H1 (cell line): ENCODE results near the gene RNU6-9. TPM values are rescaled to one million over a fixed set of nuclear protein-coding genes. Genes with fewer than 3 reads are reported as not detected.

Source experiments
- CTCF ChIA-PET: fragments of 300-600 bp; sonication (Branson Sonifier 250); formaldehyde crosslinking; loops from one replicate; lab custom pipeline; 2021; ENCODE audit not compliant: partially characterized antibody; lab: Charles Lee
- POLR2A ChIA-PET: fragments of 300-600 bp; sonication (Branson Sonifier 250); formaldehyde crosslinking; loops from one replicate; lab custom pipeline; 2021; ENCODE audit warnings: inconsistent platforms; ENCODE audit not compliant: partially characterized antibody; lab: Charles Lee
- DNase-seq, 2 experiments: peaks; one replicate each; pipeline versions ENCODE4 v3.0.0 to v3.0.0-alpha.2; 2010 to 2022; ENCODE audit warnings: low spot score in 2 of 2, low read depth in 1 of 2, mixed read lengths in 1 of 2
- FAIRE-seq: peaks from 2 replicates; lab custom pipeline; 2011; peaks lifted over from hg19 to GRCh38; lab: Jason Lieb, UNC
- H2AFZ ChIP-seq: 2 replicates; pipeline ENCODE4 v1.8.1; 2012; ENCODE audit warnings: low read length, inconsistent platforms
- H2AK5ac ChIP-seq: 2 replicates; pipeline ENCODE4 v1.6.1; 2013; ENCODE audit warnings: low read depth, low read length
- H2BK120ac ChIP-seq: replicated peaks from 2 replicates; pipeline ENCODE3; 2013; ENCODE audit warnings: low read depth, low read length, inconsistent platforms
- H2BK12ac ChIP-seq: 2 replicates; pipeline ENCODE4 v1.6.1; 2013; ENCODE audit warnings: low read depth, low read length
- H2BK15ac ChIP-seq: 2 replicates; pipeline ENCODE4 v1.6.1; 2013; ENCODE audit warnings: low read length
- H2BK20ac ChIP-seq: 2 replicates; pipeline ENCODE4 v1.6.1; 2013; ENCODE audit warnings: low read length
- H2BK5ac ChIP-seq: 2 replicates; pipeline ENCODE4 v1.6.1; 2013; ENCODE audit warnings: low read depth, low read length
- H3K14ac ChIP-seq: 2 replicates; pipeline ENCODE4 v1.6.1; 2013; ENCODE audit warnings: inconsistent platforms; ENCODE audit not compliant: insufficient read length
- H3K18ac ChIP-seq: 2 replicates; pipeline ENCODE4 v1.6.1; 2013; ENCODE audit warnings: low read length; ENCODE audit errors: extremely low read depth
- H3K23ac ChIP-seq: 2 replicates; pipeline ENCODE4 v1.6.1; 2013; ENCODE audit warnings: inconsistent platforms; ENCODE audit not compliant: insufficient read length
- H3K23me2 ChIP-seq: 2 replicates; pipeline ENCODE4 v1.6.1; 2013; ENCODE audit warnings: low read depth, low read length
- H3K27ac ChIP-seq: 2 replicates; pipeline ENCODE4 v1.6.1; 2011; ENCODE audit warnings: low read depth, low read length, inconsistent platforms
- H3K27me3 ChIP-seq, 4 experiments: replicated peaks in 1 of 4; 1 replicate in 1 of 4; 2 replicates in 3 of 4; pipeline versions ENCODE4 v1.6.1 to v1.8.1; 2011 to 2013; ENCODE audit warnings: low read length in 3 of 4, mild to moderate bottlenecking in 3 of 4, inconsistent platforms in 2 of 4, mixed read lengths in 2 of 4, moderate library complexity in 1 of 4; ENCODE audit not compliant: control insufficient read depth in 3 of 4, insufficient read depth in 3 of 4; ENCODE audit errors: extremely low read depth in 1 of 4
- H3K36me3 ChIP-seq, 4 experiments: 2 replicates each; pipeline versions ENCODE4 v1.6.1 to v1.8.1; 2011 to 2013; ENCODE audit warnings: mild to moderate bottlenecking in 4 of 4, low read length in 3 of 4, moderate library complexity in 2 of 4, control low read depth in 1 of 4, inconsistent platforms in 1 of 4; ENCODE audit not compliant: insufficient read depth in 4 of 4, control insufficient read depth in 2 of 4
- H3K4ac ChIP-seq: replicated peaks from 2 replicates; pipeline ENCODE3; 2013; ENCODE audit warnings: low read length, low read depth, mixed read lengths, inconsistent platforms; ENCODE audit not compliant: insufficient read length
- H3K4me1 ChIP-seq, 4 experiments: replicated peaks in 1 of 4; 1 replicate in 1 of 4; 2 replicates in 3 of 4; pipeline versions ENCODE4 v1.6.1 to v1.8.1; 2011 to 2013; ENCODE audit warnings: low read length in 3 of 4, inconsistent platforms in 2 of 4, mixed read lengths in 1 of 4; ENCODE audit not compliant: insufficient read depth in 4 of 4, control insufficient read depth in 3 of 4
- H3K4me2 ChIP-seq, 2 experiments: 2 replicates each; pipeline versions ENCODE4 v1.6.1 to v1.8.1; 2011 to 2013; ENCODE audit warnings: low read depth in 2 of 2, low read length in 2 of 2, control low read depth in 1 of 2, inconsistent platforms in 1 of 2, mild to moderate bottlenecking in 1 of 2; ENCODE audit not compliant: insufficient read depth in 1 of 2
- H3K4me3 ChIP-seq, 4 experiments: fragments of 200-600, 300-600 bp in 1 of 4; sonication (generic), shearing (Covaris generic), sonication (Bioruptor Twin) in 1 of 4; 2 replicates each; pipeline versions ENCODE4 v1.5.1 to v1.8.1; 2011 to 2016; ENCODE audit warnings: low read length in 4 of 4, low read depth in 3 of 4, control low read depth in 2 of 4, inconsistent platforms in 2 of 4, mild to moderate bottlenecking in 2 of 4, mixed read lengths in 1 of 4, moderate library complexity in 1 of 4; ENCODE audit not compliant: insufficient read depth in 2 of 4; ENCODE audit errors: extremely low read depth in 1 of 4
- H3K56ac ChIP-seq: replicated peaks from 2 replicates; pipeline ENCODE3; 2013; ENCODE audit warnings: low read depth, mild to moderate bottlenecking, mixed read lengths, low read length, inconsistent platforms; ENCODE audit not compliant: insufficient read length
- H3K79me1 ChIP-seq: 2 replicates; pipeline ENCODE4 v1.6.1; 2013; ENCODE audit warnings: low read depth, low read length, control low read depth
- H3K79me2 ChIP-seq, 2 experiments: 2 replicates each; pipeline versions ENCODE4 v1.6.1 to v1.8.1; 2012 to 2013; ENCODE audit warnings: low read length in 2 of 2, mild to moderate bottlenecking in 2 of 2, inconsistent platforms in 1 of 2; ENCODE audit not compliant: insufficient read depth in 2 of 2, control insufficient read depth in 1 of 2
- H3K9ac ChIP-seq, 4 experiments: replicated peaks in 1 of 4; 1 replicate in 1 of 4; 2 replicates in 3 of 4; pipeline versions ENCODE4 v1.6.1 to v1.8.1; 2011 to 2013; ENCODE audit warnings: low read depth in 3 of 4, low read length in 3 of 4, control low read depth in 2 of 4, mild to moderate bottlenecking in 2 of 4, moderate library complexity in 2 of 4, inconsistent platforms in 1 of 4; ENCODE audit errors: extremely low read depth in 1 of 4
- H3K9me3 ChIP-seq, 2 experiments: 2 replicates each; pipeline versions ENCODE4 v1.6.1 to v1.8.1; 2012 to 2013; ENCODE audit warnings: mild to moderate bottlenecking in 2 of 2, moderate library complexity in 2 of 2, control low read depth in 1 of 2, inconsistent platforms in 1 of 2, low read depth in 1 of 2, low read length in 1 of 2, mixed read lengths in 1 of 2; ENCODE audit not compliant: insufficient read depth in 2 of 2
- H4K20me1 ChIP-seq, 2 experiments: replicated peaks in 1 of 2; 2 replicates each; pipeline versions ENCODE3 to v1.8.1; 2011 to 2013; ENCODE audit warnings: inconsistent platforms in 2 of 2, low read length in 2 of 2, mild to moderate bottlenecking in 1 of 2; ENCODE audit not compliant: insufficient read depth in 2 of 2, control insufficient read depth in 1 of 2
- H4K5ac ChIP-seq: 2 replicates; pipeline ENCODE4 v1.6.1; 2013; ENCODE audit warnings: low read length, low read depth, mixed read lengths, inconsistent platforms; ENCODE audit not compliant: insufficient read length
- H4K8ac ChIP-seq: 2 replicates; pipeline ENCODE4 v1.8.0; 2013; ENCODE audit warnings: mild to moderate bottlenecking, moderate library complexity, low read length, inconsistent platforms; ENCODE audit not compliant: insufficient read depth; ENCODE audit errors: extremely low read depth
- H4K91ac ChIP-seq: replicated peaks from 2 replicates; pipeline ENCODE3; 2013; ENCODE audit warnings: low read length, mixed read lengths, inconsistent platforms; ENCODE audit not compliant: insufficient read length
- CTCF ChIP-seq, 3 experiments: IDR thresholded peaks; 1 replicate in 2 of 3; 2 replicates in 1 of 3; pipeline versions ENCODE4 v1.5.1 to v1.6.1; 2011; ENCODE audit warnings: low read length in 3 of 3, mild to moderate bottlenecking in 3 of 3, inconsistent platforms in 2 of 3, low read depth in 1 of 3, moderate library complexity in 1 of 3; ENCODE audit not compliant: insufficient read depth in 1 of 3; ENCODE audit errors: control extremely low read depth in 1 of 3
- KDM1A ChIP-seq: fragments of 200-600, 300-600 bp; sonication (generic); IDR thresholded peaks from 2 replicates; pipeline ENCODE4 v1.7.1; 2016; ENCODE audit warnings: mild to moderate bottlenecking, low read length, borderline replicate concordance
- SIN3A ChIP-seq, 2 experiments: IDR thresholded peaks in 1 of 2; conservative IDR thresholded peaks in 1 of 2; 2 replicates each; pipeline ENCODE4 v1.6.1; 2011 to 2012; ENCODE audit warnings: low read length in 2 of 2, improper control_type of control experiment in 1 of 2, low read depth in 1 of 2, mild to moderate bottlenecking in 1 of 2
- TBP ChIP-seq: IDR thresholded peaks from 2 replicates; pipeline ENCODE4 v1.6.1; 2011; ENCODE audit warnings: low read depth, low read length, improper control_type of control experiment
- TCF12 ChIP-seq: IDR thresholded peaks from 2 replicates; pipeline ENCODE4 v1.6.1; 2011; ENCODE audit warnings: low read depth, mild to moderate bottlenecking, low read length
- WGBS, 2 experiments: shearing (Covaris generic) in 1 of 2; methylation state at CpG; one replicate each; pipeline versions ENCODE4 v1.1.6 to v1.1.7; 2013 to 2015; ENCODE audit warnings: low lambda C conversion rate in 2 of 2, mixed read lengths in 2 of 2, inconsistent platforms in 1 of 2, low coverage in 1 of 2, missing lambda C conversion rate in 1 of 2; ENCODE audit not compliant: insufficient replicate concordance in 2 of 2, insufficient coverage in 1 of 2, insufficient read length in 1 of 2; ENCODE audit errors: extremely low coverage in 1 of 2, missing lambda C conversion rate in 1 of 2; 5-methylcytosine and 5-hydroxymethylcytosine counted together
- polyA plus RNA-seq, 7 experiments: library from polyadenylated mRNA; depleted of rRNA in 3 of 7; stranded (reverse) in 5 of 7; unstranded in 2 of 7; fragments of >200 nt in 5 of 7; fragments of 200-250 nt in 2 of 7; gene quantifications; 1 replicate in 5 of 7; 2 replicates in 1 of 7; 4 replicates in 1 of 7; pipeline versions ENCODE4 v1.2.1 to v1.2.3, GENCODE V29; 2011 to 2013; ENCODE audit warnings: missing spikeins in 2 of 7, mixed read lengths in 2 of 7
- total RNA-seq: library from RNA; stranded (reverse); fragmentation: NEBNext Ultra II Directional; extraction: Animal tissue kit (Norgen Biotek cat#: 25700); gene quantifications from 2 replicates; pipeline ENCODE4 v1.2.1, GENCODE V29; 2021

RNU6-9 gene
- total and polyA plus RNA-seq, 2 of the 8 experiments (the other 6 are each of a cell fraction or from before 2014, with no cell fraction given), result not detected

GRCh38 chr19:858868-859843, 34.1 kb upstream of the RNU6-9 start, which contains the start of gene CFD:
Gene CFD, plus strand, starts transcription at chr19:859664. Its CDS starts 26 bp downstream, at chr19:859690.
- Histone ChIP-seq H3K79me2 (no peaks in the 10 kb centered on the region), H4K20me1 (peaks cover 0 to 6% of the 10 kb centered on the region in 2 experiments), H3K27ac (no peak within 1 kb of the TSS), H3K18ac (no peak within 1 kb of the TSS), H3K4me2 (peak within 1 kb of the TSS; percentile 55 to 61), H3K9ac (no peak within 1 kb of the TSS), H2BK120ac (no peak within 1 kb of the TSS), H3K23ac (no peak within 1 kb of the TSS), H3K79me1 (no peaks in the 10 kb centered on the region), H3K36me3 (no peaks in the 10 kb centered on the region), H3K4me3 (peak within 1 kb of the TSS in 3 of 4 experiments; percentile 8 to 58 (median 42); a peak in 6 of 8 replicates), H4K5ac (no peak within 1 kb of the TSS), H3K14ac (no peak within 1 kb of the TSS), H2AFZ (no peak within 1 kb of the TSS), H4K91ac (no peak within 1 kb of the TSS), H3K23me2 (peaks cover 10% of the 10 kb centered on the region; the same call in 1 of the 2 replicates), H3K56ac (no peak within 1 kb of the TSS), H3K4me1 (peaks cover 0 to 5% (median 3%) of the 10 kb centered on the region in 4 experiments; a peak in 6 of 7 replicates), H2AK5ac (no peak within 1 kb of the TSS), H2BK15ac (no peak within 1 kb of the TSS), H3K4ac (no peak within 1 kb of the TSS), H3K9me3 (no peaks in the 10 kb centered on the region), H2BK12ac (no peak within 1 kb of the TSS), H4K8ac (no peak within 1 kb of the TSS), H2BK5ac (no peak within 1 kb of the TSS), H2BK20ac (no peak within 1 kb of the TSS), H3K27me3 (peaks cover 9 to 25% (median 13%) of the 10 kb centered on the region in 4 experiments)
- no peak for FAIRE-seq
- DNase-seq, result no peak
- 67% methylated on average over 14 of the region's 24 CpGs; no CpG with 5 or more reads in 1 of the 2 experiments for WGBS, 2 experiments
- POLR2A ChIA-PET, result interaction anchor here (0.8 to 1.8 kb wide), 7 partner anchors 41 to 227 kb away, joined by 3 to 7 read pairs (median 3); partner anchors contain the start of gene WDR18
- TF ChIP-seq TCF12 (no peak), SIN3A (conservative IDR thresholded peaks at IDR 0.05 in 1 of 2, IDR thresholded peaks at IDR 0.05 in 1 of 2; ENCODE audit: low read depth in 1 of 2, low read length in 2 of 2) (no peak), TBP (no peak), KDM1A (peak; percentile 47; the same call in 1 of the 2 replicates), CTCF (IDR thresholded peaks at IDR 0.05; ENCODE audit: control extremely low read depth in 1 of 3, insufficient read depth in 1 of 3, low read depth in 1 of 3, low read length in 3 of 3) (no peak)
- CTCF ChIA-PET, result interaction anchor here (0.6 to 3.3 kb wide), 8 partner anchors 8 to 347 kb away, joined by 3 to 10 read pairs (median 4); no protein-coding TSS in a partner anchor
